ENCODE measurements around the gene GBGT1.
"Not testable (repeated sequence)": the region's sequence is repeated elsewhere in the genome, so short reads cannot be mapped to it uniquely, and the experiment has no call there.

DNA sequence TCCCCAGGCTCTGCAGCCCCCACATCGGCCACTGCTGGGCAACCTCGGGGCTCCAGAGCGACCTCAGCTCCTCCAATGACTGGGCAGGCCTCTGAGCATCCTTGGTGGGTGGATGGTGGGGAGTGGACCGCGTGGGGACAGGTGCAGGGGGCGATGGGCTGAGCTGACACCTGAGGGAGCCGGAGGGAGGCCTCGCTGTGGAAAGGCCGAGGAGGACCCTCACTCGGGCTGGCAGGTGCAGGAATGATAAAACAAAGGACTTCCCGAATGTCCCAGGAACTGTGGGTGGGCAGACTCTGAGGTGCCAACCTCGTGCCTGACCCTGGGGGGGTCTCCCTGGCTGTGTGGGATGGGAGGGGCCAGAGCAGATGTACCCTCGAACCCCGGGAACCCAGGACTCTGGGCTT, 41.8 kb upstream of the GBGT1 start:
- TF ChIP-seq, protein P1, sequence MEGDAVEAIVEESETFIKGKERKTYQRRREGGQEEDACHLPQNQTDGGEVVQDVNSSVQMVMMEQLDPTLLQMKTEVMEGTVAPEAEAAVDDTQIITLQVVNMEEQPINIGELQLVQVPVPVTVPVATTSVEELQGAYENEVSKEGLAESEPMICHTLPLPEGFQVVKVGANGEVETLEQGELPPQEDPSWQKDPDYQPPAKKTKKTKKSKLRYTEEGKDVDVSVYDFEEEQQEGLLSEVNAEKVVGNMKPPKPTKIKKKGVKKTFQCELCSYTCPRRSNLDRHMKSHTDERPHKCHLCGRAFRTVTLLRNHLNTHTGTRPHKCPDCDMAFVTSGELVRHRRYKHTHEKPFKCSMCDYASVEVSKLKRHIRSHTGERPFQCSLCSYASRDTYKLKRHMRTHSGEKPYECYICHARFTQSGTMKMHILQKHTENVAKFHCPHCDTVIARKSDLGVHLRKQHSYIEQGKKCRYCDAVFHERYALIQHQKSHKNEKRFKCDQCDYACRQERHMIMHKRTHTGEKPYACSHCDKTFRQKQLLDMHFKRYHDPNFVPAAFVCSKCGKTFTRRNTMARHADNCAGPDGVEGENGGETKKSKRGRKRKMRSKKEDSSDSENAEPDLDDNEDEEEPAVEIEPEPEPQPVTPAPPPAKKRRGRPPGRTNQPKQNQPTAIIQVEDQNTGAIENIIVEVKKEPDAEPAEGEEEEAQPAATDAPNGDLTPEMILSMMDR (IDR thresholded peaks at IDR 0.05; ENCODE audit: poor library complexity, severe bottlenecking) = not testable (repeated sequence)
- not testable (repeated sequence) for TF ChIP-seq SMC3 (conservative IDR thresholded peaks at IDR 0.05; ENCODE audit: poor library complexity); MXI1 (conservative IDR thresholded peaks at IDR 0.05; ENCODE audit: poor library complexity, severe bottlenecking); EZH2 (IDR thresholded peaks at IDR 0.05; ENCODE audit: borderline replicate concordance, insufficient read depth, low read length, poor library complexity, severe bottlenecking)
